HG03378 (cell line): Measurements from ENCODE around the gene MS4A6A.
"Not testable (repeated sequence)": the region's sequence is repeated elsewhere in the genome, so short reads cannot be mapped to it uniquely, and the experiment has no call there.

Source experiments
- ATAC-seq: cut with Tn5 transposase; IDR thresholded peaks from one replicate; pipeline ENCODE4 v1.9.1; 2021; ENCODE audit warnings: mild to moderate bottlenecking, moderate library complexity; ENCODE audit not compliant: unreplicated experiment

Gene MS4A6A

DNA sequence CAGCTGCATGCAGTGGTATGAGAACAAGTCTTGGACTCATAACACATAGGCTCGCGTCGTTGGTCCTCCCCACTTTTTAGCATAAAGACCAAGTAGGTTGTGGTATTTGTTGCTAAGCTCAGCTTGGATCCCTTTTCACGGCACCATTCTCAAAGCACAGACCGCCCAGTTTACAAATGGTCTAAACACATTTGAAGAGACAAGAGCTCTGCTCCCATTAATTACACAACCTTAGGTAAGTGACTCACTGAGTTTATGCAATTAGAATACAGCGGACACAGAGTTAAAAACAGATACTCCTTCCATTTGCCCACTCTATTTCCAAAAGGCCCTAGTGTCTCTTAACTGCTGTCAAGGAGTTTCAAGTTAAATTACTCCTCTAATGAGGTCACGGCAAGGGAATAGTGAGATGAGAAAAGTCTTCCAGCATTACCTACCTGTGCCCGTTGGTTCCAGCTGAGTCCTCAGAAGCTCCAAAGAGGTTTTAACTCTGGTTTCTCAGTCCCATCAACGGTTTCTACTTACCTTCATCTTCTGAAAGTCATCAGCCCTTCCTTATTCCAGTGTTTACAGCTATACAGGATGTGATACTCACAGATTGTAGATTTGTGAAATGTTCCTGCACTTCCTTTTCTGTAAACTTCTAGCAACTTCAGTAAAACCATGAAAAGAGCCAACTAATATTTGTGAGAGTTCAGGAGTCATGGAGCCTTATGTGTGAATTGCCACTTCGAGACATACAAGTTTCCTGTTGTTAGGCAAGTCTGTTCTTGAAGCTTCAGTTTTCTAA lies at the start of gene MS4A6A:
MS4A6A (minus strand) TSS at position 543 of the 790 bp plus-strand sequence. CDS start 1,356 bp downstream, outside the sequence.
- no peak for ATAC-seq

GRCh38 chr11:60230681-60231080 lies 47.8 kb upstream of the MS4A6A start:
- no peak for ATAC-seq

DNA sequence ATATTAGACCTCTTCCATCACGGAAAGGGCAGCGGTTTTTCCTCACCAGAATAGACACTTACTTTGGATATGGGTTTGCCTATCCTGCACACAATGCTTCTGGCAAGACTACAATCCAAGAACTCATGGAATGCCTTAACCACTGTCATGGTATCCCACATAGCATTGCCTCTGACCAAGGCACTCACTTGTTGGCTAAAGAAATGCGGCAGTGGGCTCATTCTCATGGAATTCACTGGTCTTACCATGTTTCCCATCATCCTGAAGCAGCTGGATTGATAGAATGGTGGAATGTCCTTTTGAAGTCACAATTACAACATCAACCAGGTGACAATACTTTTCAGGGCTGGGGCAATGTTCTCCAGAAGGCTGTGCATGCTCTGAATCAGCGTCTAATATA lies 39.3 kb upstream of the MS4A6A start:
- ATAC-seq = no peak

GRCh38 chr11:60221692-60222091 lies 38.8 kb upstream of the MS4A6A start:
- ATAC-seq = no peak

- no peak for ATAC-seq
Observed at GRCh38 chr11:60221181-60221580, 38.3 kb upstream of the MS4A6A start.

DNA sequence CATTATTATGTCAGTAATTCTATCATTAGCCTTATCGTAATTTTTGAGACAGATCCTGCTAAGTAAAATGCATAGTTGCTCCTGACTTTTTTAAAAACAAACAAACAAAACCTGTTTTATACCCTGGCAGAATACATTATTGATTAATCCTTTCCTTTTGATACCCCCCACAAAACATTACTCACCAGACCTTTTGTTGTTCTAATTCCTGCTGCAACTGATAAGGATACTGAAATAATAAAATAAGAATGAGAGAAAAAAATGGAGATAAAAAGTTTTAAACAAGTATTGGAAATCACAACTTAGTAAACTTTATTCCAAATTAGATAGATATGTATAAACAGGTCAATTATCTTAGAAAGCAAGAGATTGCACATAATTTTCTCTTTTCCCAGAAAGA lies 31.5 kb upstream of the MS4A6A start:
- no peak for ATAC-seq

- ATAC-seq = no peak
Observed at GRCh38 chr11:60211206-60211605, 28.3 kb upstream of the MS4A6A start.

DNA sequence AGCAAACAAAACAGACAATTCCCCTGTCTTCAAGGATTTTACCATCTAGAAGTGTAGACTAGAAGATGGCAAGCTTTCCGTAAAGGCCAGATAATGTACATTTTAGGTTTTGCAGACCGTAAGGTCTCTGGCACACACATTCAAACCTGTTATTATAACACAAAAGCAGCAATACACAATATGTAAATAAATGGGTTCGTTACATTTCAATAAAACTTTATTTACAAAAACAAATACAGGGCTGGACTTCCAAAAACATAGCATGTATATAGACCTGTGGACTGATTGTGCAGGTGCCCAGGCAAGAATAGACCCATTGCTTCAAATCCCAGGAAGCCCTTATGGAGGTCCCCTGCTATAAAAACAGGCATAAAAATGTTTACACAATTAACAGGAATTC lies 27.1 kb upstream of the MS4A6A start:
- no peak for ATAC-seq

DNA sequence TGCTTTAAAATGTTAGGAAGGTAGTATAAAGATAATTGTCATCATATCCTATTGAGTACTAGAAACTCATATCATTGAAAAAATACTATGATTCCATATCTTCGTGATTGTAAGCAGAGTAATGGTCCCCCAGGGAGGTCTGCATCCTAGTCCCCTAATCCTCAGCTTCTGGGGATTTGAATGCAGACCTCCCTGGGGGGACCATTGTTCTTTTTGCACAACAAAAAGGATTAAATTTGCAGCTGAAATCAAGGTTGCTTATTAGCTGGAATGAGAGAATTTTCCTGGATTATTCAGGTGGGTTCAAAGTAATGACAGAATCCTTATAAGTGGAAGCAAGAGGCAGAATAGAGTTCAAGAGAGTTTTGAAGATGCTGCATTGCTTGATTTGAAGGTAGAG lies 26.1 kb upstream of the MS4A6A start:
- no peak for ATAC-seq

DNA sequence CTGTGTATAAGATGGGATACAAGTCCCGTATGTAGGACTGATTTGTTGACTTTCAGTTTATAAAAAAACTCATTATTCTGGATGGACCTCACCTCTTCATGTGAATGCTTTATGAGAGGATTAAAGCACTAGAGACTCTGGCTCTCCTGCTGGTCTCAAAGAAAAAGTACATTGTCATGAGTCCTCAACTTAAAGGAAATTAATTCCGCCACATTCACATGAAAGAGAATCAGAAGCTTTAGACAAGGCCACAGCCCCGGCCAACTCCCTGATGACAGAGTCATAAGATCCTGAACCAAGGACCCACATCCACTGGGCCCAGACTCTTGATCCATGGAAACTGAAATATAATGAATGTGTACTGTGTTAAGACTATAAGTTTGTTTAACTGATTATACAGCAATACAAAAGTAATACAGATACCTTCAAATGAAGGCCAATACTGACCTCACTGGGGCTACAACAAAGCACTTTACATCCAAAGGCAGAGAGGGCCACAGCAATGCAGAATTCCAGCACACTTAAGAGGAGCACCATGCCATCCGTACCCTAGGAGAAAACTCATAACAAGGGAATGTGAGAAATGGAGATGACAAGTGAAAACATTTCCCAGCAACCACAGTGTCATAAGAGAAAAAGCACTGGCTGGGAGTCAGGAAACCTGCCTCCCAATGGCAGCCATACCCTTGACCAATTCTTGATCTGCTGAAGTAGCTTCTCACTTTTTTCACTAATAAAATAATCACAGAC lies 25.4 kb upstream of the MS4A6A start:
- ATAC-seq = no peak

DNA sequence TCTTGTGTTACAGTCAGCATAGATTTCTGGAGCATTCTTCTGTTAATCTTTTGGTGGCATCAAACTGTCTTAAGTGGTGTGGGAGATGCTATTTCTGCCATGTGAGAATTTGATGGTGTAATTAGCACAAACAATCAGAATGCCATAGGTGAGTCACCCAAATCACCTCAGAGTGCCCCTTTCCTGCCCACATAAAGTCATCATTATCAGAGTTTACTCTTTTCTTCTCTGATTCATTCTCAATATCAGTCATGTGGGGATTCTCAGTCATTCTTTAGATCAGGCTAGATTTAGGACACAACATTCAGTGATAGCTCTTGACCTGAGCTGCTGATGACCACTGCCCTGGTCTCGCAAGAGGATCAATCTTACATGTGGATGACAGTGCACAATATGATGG lies 23.7 kb upstream of the MS4A6A start:
- ATAC-seq = no peak

DNA sequence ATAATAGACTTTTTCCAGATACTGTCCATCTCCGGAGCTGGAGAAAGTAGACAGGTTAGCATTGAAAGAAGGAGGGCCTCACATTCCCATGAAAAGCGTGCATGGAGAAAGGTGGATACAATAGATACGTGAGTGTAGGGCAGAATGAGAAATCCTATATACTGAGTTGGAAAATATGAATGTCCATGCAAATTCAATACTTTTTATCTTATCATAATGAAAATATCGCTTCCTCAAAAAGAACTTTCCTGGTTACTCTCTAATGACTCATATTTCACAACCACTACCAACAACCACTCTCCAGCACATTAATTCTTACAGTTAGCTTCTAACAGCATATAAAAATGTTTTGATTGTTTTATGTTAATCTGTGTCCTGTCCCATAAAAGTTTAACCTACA lies 22.0 kb upstream of the MS4A6A start:
- ATAC-seq = peak; percentile 80

GRCh38 chr11:60201334-60201733 lies 18.5 kb upstream of the MS4A6A start:
- ATAC-seq = not testable (repeated sequence)

DNA sequence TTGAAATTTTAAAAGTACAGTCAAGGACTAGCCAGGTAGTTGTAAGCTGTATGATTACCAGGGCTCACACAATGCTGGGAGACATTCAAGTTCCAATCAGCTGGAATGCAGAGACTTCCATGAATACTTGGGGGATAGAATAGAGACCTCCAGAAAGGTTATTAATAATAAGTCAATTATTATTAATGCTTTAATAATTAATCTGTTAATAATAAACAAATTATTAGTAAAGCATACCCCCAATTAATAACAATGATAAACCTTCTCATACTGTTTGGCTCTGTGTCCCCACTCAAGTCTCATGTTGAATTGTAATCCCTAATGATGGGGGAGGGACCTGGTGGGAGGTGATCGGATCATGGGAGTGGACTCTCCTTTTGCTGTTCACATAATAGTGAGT lies 14.6 kb upstream of the MS4A6A start:
- no peak for ATAC-seq

DNA sequence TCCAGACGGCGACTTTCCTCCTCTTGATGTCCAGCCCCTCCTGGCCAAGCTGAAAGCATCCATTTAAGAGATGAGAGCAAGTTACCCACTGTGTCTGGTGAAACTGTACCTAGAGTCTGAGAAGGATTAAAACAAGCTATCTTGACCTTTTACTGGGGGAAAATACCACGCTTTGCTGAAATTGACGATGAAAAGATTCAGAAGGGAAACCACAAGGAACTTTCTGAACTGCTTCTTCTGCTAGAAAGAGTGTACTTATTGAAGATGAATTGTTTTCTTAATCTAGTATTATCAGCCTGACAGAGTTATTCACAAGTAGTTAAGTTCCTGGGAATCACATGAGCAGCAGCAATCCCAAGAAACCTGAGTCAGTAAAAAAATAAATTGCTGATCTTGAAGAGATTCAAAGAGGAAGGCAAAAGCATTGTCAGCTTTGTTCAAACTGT lies 13.1 kb upstream of the MS4A6A start:
- ATAC-seq = no peak

GRCh38 chr11:60194511-60194910 lies 11.6 kb upstream of the MS4A6A start:
- ATAC-seq = no peak

GRCh38 chr11:60193687-60194433 lies 11.0 kb upstream of the MS4A6A start:
- peak; percentile 90 for ATAC-seq

- not testable (repeated sequence) for ATAC-seq
Observed at GRCh38 chr11:60192564-60192963, 9.7 kb upstream of the MS4A6A start.

GRCh38 chr11:60188481-60188880 lies 5.6 kb upstream of the MS4A6A start:
- not testable (repeated sequence) for ATAC-seq

- not testable (repeated sequence) for ATAC-seq
Observed at GRCh38 chr11:60186128-60186527, 3.2 kb upstream of the MS4A6A start.

GRCh38 chr11:60185512-60185827 lies 2.6 kb upstream of the MS4A6A start:
- not testable (repeated sequence) for ATAC-seq
